Measurements from ENCODE around the gene JADE2.
"Not testable (repeated sequence)": the region's sequence is repeated elsewhere in the genome, so short reads cannot be mapped to it uniquely, and the experiment has no call there.

JADE2 gene

DNA sequence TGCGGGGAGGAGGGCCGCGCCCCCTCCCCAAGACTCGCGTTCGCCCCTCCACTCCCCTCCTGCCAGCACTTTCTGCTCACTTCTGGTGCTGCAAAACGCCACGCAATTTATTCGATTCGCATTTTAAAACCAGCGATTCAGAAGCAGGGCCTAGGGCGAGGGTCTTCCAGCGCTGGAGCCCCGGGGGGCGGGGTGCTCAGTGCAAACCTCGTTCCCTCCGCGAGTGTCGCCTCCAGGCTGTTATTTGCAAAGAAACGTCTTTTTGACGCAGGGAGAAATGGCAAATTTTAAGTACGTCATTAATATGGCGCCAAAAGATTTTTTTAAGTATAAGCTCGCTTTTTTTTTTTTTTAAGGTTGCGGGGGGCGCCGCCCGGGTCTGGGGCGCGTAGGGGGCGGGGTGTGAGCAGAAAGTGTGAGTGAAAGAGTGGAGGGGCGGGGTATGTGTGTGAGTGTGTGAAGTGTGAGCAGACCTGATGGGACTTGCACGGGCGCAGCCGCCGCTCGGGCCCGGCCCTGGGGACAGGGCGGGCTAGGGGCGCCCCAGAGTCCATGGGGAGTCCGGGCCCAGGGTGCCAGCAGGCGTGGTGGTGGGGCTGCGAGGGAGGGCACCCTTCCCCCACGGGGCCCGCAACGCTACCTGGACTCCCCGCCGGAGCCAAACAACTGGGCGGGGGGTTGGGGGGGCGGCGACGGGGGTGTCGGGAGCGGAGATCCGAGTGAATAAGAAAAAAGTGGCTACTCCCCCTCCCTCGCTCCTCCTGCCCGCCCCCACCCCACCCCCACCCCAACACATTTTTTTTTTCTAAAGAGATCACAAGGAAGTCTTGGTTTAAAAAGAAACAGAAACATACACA, at the start of gene JADE2:
Gene JADE2, plus strand, starts transcription at position 845 of the 857 bp plus-strand sequence. CDS start 10,188 bp downstream, outside the sequence.
- Mint-ChIP-seq H3K9me3 (no peaks in the 10 kb centered on the region), H3K4me1 (peaks cover 33% of the 10 kb centered on the region)

DNA sequence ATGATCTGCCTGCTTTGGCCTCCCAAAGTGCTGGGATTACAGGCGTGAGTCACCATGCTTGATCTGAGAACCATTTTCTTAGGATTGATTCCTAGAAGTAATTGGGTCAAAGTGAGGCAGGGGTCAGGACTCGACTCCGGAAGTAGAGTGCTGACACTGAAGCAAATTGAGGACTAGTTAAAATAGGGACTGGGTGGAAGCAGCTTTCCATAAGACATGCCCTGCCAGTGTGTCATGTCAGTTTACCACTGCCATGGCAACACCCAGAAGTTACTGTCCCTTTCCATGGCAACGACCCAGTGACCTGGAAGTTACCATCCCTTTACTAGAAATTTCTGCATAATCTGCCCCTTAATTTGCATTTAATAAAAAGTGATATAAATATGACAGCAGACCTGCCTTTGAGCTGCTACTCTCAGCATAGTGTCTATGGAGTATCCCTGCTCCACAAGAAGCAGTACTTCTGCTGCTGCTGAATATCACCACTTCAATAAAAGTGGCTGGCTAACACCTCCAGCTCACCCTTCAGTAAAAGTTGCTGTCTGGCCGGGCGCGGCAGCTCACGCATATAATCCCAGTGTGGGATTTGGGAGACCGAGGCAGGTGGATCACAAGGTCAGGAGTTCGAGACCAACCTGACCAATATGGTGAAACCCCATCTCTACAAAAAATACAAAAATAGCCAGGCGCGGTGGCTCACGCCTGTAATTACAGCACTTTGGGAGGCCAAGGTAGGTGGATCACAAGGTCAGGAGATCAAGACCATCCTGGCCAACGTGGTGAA, 47.8 kb upstream of the JADE2 start:
- H3K4me3 Mint-ChIP-seq: no peak overlapping the region
- H3K9me3 Mint-ChIP-seq: peaks cover 6 to 7% of the 10 kb centered on the region in 2 donors
- no peaks in the 10 kb centered on the region for H3K27me3 Mint-ChIP-seq
- no peak overlapping the region for H3K27ac Mint-ChIP-seq
- ATAC-seq (no peak), DNase-seq (no peak)
- H3K4me1 Mint-ChIP-seq: no peaks in the 10 kb centered on the region

More for the DNA sequence above, at the start of gene JADE2:
- Mint-ChIP-seq H3K27me3 (no peaks in the 10 kb centered on the region), H3K4me3 (peak within 1 kb of the TSS; percentile 93 to 94), H3K27ac (peak within 1 kb of the TSS; percentile 98 to 99)
- peak; percentile 84 to 86 for DNase-seq
- peak; percentile 63 for ATAC-seq

DNA sequence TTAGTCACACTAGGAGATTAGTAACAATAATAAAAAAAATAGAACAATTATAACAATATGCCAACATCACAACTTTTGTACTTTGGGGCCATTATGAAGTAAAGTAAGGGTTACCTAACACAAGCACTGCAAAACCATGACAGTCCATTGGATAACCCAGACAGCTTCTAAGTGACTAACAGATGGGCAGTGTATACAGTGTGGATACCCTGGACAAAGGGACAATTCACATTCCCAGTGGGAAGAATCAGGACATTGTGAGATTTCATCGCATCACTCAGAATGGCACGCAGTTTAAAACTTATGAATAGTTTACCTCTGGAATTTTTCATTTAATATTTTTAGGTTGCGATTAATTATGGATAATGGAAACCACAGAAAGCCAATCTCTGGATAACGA, 45.6 kb upstream of the JADE2 start:
- Mint-ChIP-seq H3K4me1 (no peaks in the 10 kb centered on the region), H3K9me3 (no peaks in the 10 kb centered on the region), H3K4me3 (no peak overlapping the region), H3K27me3 (no peaks in the 10 kb centered on the region), H3K27ac (no peak overlapping the region)
- DNase-seq (no peak), ATAC-seq (no peak)

DNA sequence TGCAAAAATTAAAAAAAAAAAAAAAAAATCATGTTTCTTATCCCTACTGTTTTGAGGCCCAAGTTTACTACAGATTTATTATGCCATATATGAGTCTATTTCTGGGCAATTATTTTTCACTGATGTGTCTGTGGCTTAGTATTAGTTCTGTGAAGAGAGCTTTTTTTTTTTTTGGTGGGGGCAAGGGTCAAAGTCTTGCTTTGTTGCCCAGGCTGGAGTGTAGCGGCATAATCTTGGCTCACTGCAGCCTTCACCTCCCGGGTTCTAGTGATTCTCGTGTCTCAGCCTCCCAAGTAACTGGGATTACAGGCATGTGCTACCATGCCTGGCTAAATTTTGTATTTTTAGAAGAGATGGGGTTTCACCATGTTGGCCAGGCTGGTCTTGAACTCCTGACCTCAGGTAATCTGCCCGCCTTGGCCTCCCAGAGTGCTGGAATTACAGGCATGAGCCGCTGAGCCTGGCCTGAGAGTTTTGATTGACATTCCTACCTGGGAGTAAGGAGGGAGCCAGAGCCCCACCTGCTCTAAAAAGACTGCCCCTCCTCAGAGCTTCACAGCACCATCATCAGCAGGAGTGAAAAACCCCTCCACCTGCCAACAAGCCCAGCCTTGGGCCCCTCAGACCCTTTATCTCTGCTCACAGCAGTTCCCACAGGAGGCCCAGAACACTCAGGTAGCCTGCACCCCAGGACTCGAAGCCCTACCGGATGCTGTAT, 36.1 kb upstream of the JADE2 start:
- H3K9me3 Mint-ChIP-seq: peaks cover 0 to 7% of the 10 kb centered on the region in 2 donors
- ATAC-seq (no peak), DNase-seq (no peak)
- no peak overlapping the region for H3K4me3 Mint-ChIP-seq
- H3K27me3 Mint-ChIP-seq: no peaks in the 10 kb centered on the region
- H3K4me1 Mint-ChIP-seq: peaks cover 6% of the 10 kb centered on the region
- no peak overlapping the region for H3K27ac Mint-ChIP-seq

DNA sequence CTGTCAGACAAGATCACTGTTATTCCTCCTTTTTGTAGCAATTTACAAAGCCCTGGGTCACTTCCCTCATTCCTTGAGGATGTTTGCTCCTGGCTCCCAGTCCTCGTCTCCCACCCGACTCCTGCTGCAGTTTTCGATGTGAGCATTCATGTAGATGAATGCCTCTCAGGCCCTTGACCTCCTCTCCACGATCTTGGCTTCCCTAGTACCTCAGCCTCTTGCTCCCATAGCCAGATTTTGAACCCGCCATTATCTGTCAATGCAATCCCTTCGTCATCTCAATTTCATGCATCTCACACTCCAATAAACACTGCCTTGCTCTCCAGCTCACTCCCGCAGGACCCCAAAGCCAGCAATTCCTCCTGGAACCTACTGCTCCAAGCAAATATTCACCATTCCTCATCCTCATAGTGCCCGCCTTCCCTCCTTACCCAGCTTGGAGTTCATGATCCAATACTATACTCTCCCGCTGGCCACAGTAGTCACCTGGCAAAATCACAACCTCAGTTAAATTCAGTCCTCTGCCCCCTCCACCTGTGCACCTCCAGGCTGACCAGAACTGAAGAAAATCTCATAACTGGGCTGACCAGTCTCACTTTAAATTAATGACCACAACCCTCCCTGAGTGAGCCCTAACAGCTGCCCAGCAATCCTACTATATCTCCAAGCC, 35.1 kb upstream of the JADE2 start:
- Mint-ChIP-seq H3K27ac (no peak overlapping the region), H3K27me3 (no peaks in the 10 kb centered on the region), H3K4me1 (peaks cover 6% of the 10 kb centered on the region), H3K9me3 (peaks cover 0 to 3% of the 10 kb centered on the region in 2 donors), H3K4me3 (no peak overlapping the region)
- DNase-seq: no peak
- ATAC-seq: no peak

DNA sequence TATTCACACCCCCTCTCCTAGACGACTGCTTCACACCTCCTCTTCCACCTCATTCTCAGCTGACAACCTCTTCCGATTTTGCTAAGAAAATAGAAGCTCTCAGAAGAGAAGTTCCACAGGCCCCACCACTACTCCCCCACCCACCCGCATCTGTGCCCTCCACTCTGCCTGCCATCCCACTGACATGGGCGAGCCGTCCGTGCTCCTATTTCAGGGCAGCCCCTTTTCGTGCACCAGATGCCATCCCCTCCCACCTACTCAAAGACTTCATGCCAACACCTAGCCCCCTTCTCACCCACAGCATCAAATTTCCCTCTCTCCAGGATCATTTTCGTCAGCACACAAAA, 34.6 kb upstream of the JADE2 start:
- DNase-seq (no peak), ATAC-seq (no peak)
- Mint-ChIP-seq H3K27me3 (no peaks in the 10 kb centered on the region), H3K9me3 (no peaks in the 10 kb centered on the region), H3K4me3 (no peak overlapping the region), H3K4me1 (peaks cover 6% of the 10 kb centered on the region), H3K27ac (no peak overlapping the region)

DNA sequence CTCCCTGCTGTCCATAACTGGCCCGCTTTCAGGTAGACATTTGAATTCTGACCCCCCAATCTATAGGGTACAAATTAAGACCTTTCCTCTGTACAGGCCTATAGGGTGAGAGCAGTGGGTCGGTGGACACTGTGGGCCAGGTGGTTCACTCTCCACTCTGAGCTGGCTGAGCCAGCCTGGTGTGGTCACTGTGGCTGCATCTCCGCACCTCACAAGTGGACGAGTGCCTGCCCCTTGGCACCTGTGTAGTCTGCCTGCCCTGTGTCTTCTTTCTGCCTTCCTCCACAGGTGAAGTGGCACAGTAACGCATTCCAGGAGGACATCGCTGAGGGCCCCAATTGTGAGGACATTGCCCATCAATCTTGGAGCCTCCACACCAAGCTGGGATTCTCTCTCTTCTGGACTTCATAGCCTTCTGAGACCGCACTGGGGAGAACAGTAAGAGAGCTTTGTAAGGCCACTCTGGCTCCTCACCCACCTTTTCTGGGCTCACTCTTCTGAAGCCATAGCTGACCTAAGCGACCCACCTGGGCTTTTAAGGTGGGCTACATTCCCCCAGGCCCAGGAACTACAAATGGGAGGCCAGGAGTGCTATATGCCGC, 33.5 kb upstream of the JADE2 start:
- DNase-seq: no peak
- ATAC-seq: no peak
- Mint-ChIP-seq H3K27me3 (no peaks in the 10 kb centered on the region), H3K9me3 (no peaks in the 10 kb centered on the region), H3K27ac (no peak overlapping the region), H3K4me1 (peaks cover 6% of the 10 kb centered on the region), H3K4me3 (no peak overlapping the region)

DNA sequence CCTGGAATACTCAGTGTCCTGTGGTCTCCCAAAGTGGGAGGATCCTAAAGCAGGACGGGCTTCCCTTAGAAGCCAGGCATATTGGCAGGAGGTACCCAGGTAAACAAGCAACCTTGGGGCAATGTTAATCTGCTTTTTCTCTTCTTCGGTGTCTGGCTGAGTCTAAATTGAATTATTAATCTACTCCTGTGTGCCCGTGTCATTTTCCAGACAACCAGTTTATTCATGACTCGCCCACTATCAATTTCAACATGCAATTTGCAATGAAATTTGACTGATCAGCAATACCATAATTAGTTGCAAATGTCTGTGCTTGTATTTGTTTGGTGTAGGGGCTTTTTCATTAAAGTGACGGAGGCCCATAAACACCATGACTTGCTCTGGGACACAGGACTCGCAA, 32.9 kb upstream of the JADE2 start:
- Mint-ChIP-seq H3K4me1 (peaks cover 6% of the 10 kb centered on the region), H3K9me3 (no peaks in the 10 kb centered on the region), H3K4me3 (no peak overlapping the region), H3K27me3 (no peaks in the 10 kb centered on the region), H3K27ac (no peak overlapping the region)
- ATAC-seq (no peak), DNase-seq (no peak)

DNA sequence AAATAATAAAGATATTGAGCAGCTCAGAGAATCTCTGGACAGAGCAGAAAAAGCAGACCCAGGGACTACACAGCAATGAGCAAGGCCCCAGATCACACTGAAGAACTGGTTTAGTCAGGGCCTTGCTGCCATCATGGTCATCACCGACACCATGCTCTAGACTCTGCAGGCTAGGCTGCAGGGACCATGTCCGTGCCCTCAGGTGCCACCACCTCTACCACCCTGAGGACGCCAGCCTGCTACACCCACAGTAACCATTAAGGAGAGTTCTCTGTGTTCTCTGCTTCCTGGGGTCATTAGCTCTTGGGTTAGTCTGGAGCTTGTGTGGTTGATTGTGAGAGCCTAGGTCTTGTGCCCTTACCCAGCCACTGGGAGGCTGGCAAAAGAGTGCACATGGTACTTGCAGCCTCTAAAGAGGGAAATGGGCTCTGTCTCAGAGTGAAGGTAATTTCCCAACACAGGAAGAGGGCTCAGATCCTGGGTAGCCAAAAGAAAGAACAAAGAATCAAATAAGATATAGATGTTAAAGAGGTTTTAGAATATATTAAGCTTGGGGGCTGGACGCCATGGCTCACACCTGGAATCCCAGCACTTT, 31.9 kb upstream of the JADE2 start:
- no peak overlapping the region for H3K4me3 Mint-ChIP-seq
- no peak for DNase-seq

DNA sequence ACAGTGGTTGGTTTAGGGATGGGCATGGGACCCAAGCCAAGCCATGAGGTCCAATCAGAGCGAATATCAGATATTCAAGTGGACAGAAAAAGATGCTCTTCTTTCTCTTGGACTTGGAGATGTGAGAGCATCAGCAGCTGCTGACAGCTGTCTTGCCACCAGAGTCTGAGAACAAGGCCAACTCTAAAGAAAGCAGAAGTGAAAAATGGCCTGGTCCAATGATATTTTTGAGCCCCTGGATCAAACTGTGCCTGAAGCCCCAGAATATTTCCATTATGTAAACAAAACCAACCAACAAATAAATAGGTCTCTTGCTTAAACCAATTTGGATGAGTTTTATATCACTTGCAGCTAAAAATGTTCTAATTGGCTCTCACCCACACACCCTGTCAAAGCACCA, 30.7 kb upstream of the JADE2 start:
- no peaks in the 10 kb centered on the region for H3K27me3 Mint-ChIP-seq
- peaks cover 6% of the 10 kb centered on the region for H3K4me1 Mint-ChIP-seq
- H3K9me3 Mint-ChIP-seq: no peaks in the 10 kb centered on the region
- no peak for DNase-seq
- ATAC-seq: no peak
- H3K4me3 Mint-ChIP-seq: no peak overlapping the region
- no peak overlapping the region for H3K27ac Mint-ChIP-seq

More for the DNA sequence above, 31.9 kb upstream of the JADE2 start:
- H3K27ac Mint-ChIP-seq: peak overlapping the region in 1 of 2 donors; percentile 64
- no peak for ATAC-seq
- no peaks in the 10 kb centered on the region for H3K9me3 Mint-ChIP-seq
- no peaks in the 10 kb centered on the region for H3K27me3 Mint-ChIP-seq
- H3K4me1 Mint-ChIP-seq: peaks cover 6% of the 10 kb centered on the region

DNA sequence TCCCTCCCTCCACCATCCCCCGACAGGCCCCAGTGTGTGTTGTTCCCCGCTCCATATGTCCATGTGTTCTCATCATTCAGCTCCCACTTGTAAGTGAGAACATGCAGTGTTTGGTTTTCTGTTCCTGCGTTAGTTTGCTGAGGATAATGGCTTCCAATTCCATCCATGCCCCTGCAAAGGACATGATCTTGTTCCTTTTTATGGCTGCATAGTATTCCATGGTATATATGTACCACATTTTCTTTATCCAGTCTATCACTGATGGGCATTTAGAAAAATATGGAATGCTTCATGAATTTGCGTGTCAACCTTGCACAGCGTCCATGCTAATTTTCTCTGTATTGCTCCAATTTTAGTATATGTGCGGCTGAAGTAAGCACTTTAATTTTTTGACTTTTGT, 25.6 kb upstream of the JADE2 start:
- not testable (repeated sequence) for H3K27ac Mint-ChIP-seq, H3K27me3 Mint-ChIP-seq, ATAC-seq, H3K4me3 Mint-ChIP-seq, DNase-seq, H3K9me3 Mint-ChIP-seq
- peaks cover 27% of the 10 kb centered on the region for H3K4me1 Mint-ChIP-seq

DNA sequence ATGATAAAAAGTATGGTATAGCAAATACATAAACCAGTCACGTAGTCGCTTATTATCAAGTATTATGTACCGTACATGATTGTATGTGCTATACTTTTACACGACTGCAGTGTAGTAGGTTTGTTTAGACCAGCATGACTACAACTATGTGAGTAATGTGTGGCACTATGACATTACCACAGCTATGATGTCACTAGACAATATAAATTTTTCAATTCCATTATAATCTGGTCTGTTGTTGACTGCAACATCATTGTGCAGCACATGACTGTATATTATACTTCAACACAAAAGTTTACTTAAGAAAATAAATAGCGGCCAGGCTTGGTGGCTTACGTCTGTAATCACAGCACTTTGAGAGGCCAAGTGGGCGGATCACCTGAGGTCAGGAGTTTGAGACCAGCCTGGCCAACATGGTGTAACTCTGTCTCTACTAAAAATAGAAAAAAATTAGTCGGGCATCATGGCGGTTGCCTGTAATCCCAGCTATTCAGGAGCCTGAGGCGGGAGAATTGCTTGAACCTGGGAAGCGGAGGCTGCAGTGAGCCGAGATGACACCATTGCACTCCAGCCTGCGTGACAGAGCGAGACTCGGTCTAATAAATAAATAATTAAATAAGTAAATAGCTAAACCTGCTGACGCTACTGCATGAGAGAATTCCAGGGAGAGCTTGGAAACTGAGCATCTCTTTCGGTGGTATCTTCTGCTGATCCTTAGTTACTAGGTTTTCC, 24.6 kb upstream of the JADE2 start:
- ATAC-seq: no peak
- no peak for DNase-seq
- no peaks in the 10 kb centered on the region for H3K27me3 Mint-ChIP-seq
- no peak overlapping the region for H3K27ac Mint-ChIP-seq
- no peak overlapping the region for H3K4me3 Mint-ChIP-seq
- H3K9me3 Mint-ChIP-seq: no peaks in the 10 kb centered on the region
- H3K4me1 Mint-ChIP-seq: peaks cover 27% of the 10 kb centered on the region

DNA sequence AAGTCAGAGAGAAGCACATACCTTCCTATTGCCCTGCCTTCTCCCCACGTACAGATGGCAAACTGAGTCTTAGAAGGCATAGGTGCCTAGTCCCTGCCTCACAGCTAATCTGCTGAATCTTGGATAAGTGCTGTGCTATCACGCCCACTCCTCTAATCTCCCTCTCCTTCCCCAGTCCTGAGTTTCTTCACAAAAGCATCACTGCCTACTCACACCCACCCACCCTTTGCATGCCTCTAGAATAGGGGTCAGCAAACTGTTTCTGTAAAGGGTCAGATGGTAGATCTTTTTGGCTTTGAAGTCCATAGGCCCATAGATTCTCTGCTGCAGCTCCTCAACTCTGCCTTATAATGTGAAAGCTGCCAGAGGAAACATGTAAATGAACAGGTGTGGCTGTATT, 23.2 kb upstream of the JADE2 start:
- H3K9me3 Mint-ChIP-seq: no peaks in the 10 kb centered on the region
- no peak for ATAC-seq
- peaks cover 31% of the 10 kb centered on the region for H3K4me1 Mint-ChIP-seq
- peak overlapping the region; percentile 15 to 43 for H3K27ac Mint-ChIP-seq
- H3K27me3 Mint-ChIP-seq: no peaks in the 10 kb centered on the region
- no peak overlapping the region for H3K4me3 Mint-ChIP-seq
- no peak for DNase-seq

Data from stimulated activated naive CD8-positive, alpha-beta T cell treated with anti-CD3 and anti-CD28 coated beads, Interleukin-15, amount 100 ng/mL, for 72 hours (primary cell).